Karpas-422 (cell line): Measurements from ENCODE around the gene TGFBRAP1. TPM values are rescaled to one million over a fixed set of nuclear protein-coding genes. Genes with fewer than 3 reads are reported as not detected.

Experiments used
- DNase-seq: peaks from one replicate; pipeline ENCODE4 v3.0.0-alpha.2; 2015
- H2AFZ ChIP-seq: fragments of 200-600 bp; sonication (generic); 2 replicates; pipeline ENCODE4 v1.6.1; 2014; ENCODE audit warnings: antibody characterized with exemption, low read length, mixed read lengths
- H3K27ac ChIP-seq: fragments of 200-600 bp; sonication (generic); 2 replicates; pipeline ENCODE4 v1.5.1; 2014; ENCODE audit warnings: mild to moderate bottlenecking, low read length, moderate library complexity
- H3K27me3 ChIP-seq: fragments of 200-600 bp; sonication (generic); 2 replicates; pipeline ENCODE4 v1.6.1; 2014; ENCODE audit warnings: low read length, mixed read lengths
- H3K36me3 ChIP-seq: fragments of 200-600 bp; sonication (generic); 2 replicates; pipeline ENCODE4 v1.6.1; 2014; ENCODE audit warnings: low read length, mixed read lengths; ENCODE audit not compliant: insufficient read depth
- H3K4me1 ChIP-seq: fragments of 200-600 bp; sonication (generic); 2 replicates; pipeline ENCODE4 v1.6.1; 2014; ENCODE audit warnings: mild to moderate bottlenecking, low read length, mixed read lengths
- H3K4me2 ChIP-seq: fragments of 200-600 bp; sonication (generic); 2 replicates; pipeline ENCODE4 v1.6.1; 2014; ENCODE audit warnings: low read length, low read depth, mild to moderate bottlenecking; ENCODE audit not compliant: poor library complexity, severe bottlenecking
- H3K4me3 ChIP-seq: fragments of 200-600 bp; sonication (generic); 2 replicates; pipeline ENCODE4 v1.5.1; 2014; ENCODE audit warnings: mild to moderate bottlenecking, antibody characterized with exemption, low read length, mixed read lengths
- H3K79me2 ChIP-seq: fragments of 200-600 bp; sonication (generic); 2 replicates; pipeline ENCODE4 v1.6.1; 2014; ENCODE audit warnings: mild to moderate bottlenecking, low read length, mixed read lengths
- H3K9ac ChIP-seq: fragments of 200-600 bp; sonication (generic); 2 replicates; pipeline ENCODE4 v1.6.0; 2014; ENCODE audit warnings: low read length
- H3K9me2 ChIP-seq: fragments of 200-600 bp; sonication (generic), shearing (Covaris generic); replicated peaks from 2 replicates; pipeline ENCODE4 v1.6.0; 2014; ENCODE audit warnings: mild to moderate bottlenecking, low read length, moderate library complexity; ENCODE audit not compliant: insufficient read depth
- H3K9me3 ChIP-seq: fragments of 300-700, 200-600 bp; sonication (generic); 2 replicates; pipeline ENCODE4 v1.6.1; 2014; ENCODE audit warnings: low read length, mixed read lengths
- H4K20me1 ChIP-seq: fragments of 200-600 bp; sonication (generic); 2 replicates; pipeline ENCODE4 v1.6.1; 2014; ENCODE audit warnings: mild to moderate bottlenecking, antibody characterized with exemption, low read length, low read depth; ENCODE audit not compliant: insufficient read depth
- total RNA-seq: library from RNA; depleted of rRNA; stranded (reverse); fragments of >200 nt; shearing (Covaris generic); gene quantifications from 2 replicates; pipeline ENCODE4 v1.2.3, GENCODE V29; 2014; ENCODE audit warnings: low replicate concordance

The TGFBRAP1 gene
- total RNA-seq, 1 experiment from 2014 or later, result 23.0 TPM

GRCh38 chr2:105290981-105291660 is 38.4 kb downstream of the TGFBRAP1 start:
- H3K4me2 ChIP-seq, result no peak overlapping the region
- peaks cover 68% of the 10 kb centered on the region for H3K79me2 ChIP-seq
- H3K36me3 ChIP-seq, result peaks cover 50% of the 10 kb centered on the region; the same call in 1 of the 2 replicates
- H2AFZ ChIP-seq, result no peak overlapping the region
- peaks cover 9% of the 10 kb centered on the region for H4K20me1 ChIP-seq
- no peaks in the 10 kb centered on the region for H3K9me3 ChIP-seq
- no peak overlapping the region for H3K4me3 ChIP-seq
- no peaks in the 10 kb centered on the region for H3K27me3 ChIP-seq
- no peak overlapping the region for H3K9ac ChIP-seq
- DNase-seq, result no peak
- no peaks in the 10 kb centered on the region; the same call in 1 of the 2 replicates for H3K4me1 ChIP-seq
- no peak overlapping the region for H3K27ac ChIP-seq
- H3K9me2 ChIP-seq, result no peaks in the 10 kb centered on the region

- Histone ChIP-seq H3K79me2 (peaks cover 64% of the 10 kb centered on the region), H3K9me2 (no peaks in the 10 kb centered on the region), H3K27me3 (no peaks in the 10 kb centered on the region), H3K36me3 (peaks cover 39% of the 10 kb centered on the region; the same call in 1 of the 2 replicates), H3K9ac (no peak overlapping the region), H3K9me3 (no peaks in the 10 kb centered on the region), H3K4me1 (no peaks in the 10 kb centered on the region; the same call in 1 of the 2 replicates), H3K4me2 (no peak overlapping the region), H2AFZ (no peak overlapping the region), H4K20me1 (peaks cover 9% of the 10 kb centered on the region), H3K27ac (no peak overlapping the region), H3K4me3 (no peak overlapping the region)
- DNase-seq, result no peak
These were observed 41.4 kb downstream of the TGFBRAP1 start for GRCh38 chr2:105288133-105288532.

GRCh38 chr2:105287692-105288091 is 41.8 kb downstream of the TGFBRAP1 start:
- H3K9ac ChIP-seq, result no peak overlapping the region
- H2AFZ ChIP-seq, result no peak overlapping the region
- no peaks in the 10 kb centered on the region for H3K9me3 ChIP-seq
- no peaks in the 10 kb centered on the region; the same call in 1 of the 2 replicates for H3K4me1 ChIP-seq
- H3K36me3 ChIP-seq, result peaks cover 42% of the 10 kb centered on the region; the same call in 1 of the 2 replicates
- no peaks in the 10 kb centered on the region for H3K9me2 ChIP-seq
- H3K27me3 ChIP-seq, result no peaks in the 10 kb centered on the region
- H3K4me2 ChIP-seq, result no peak overlapping the region
- H3K4me3 ChIP-seq, result no peak overlapping the region
- peaks cover 9% of the 10 kb centered on the region for H4K20me1 ChIP-seq
- no peak overlapping the region for H3K27ac ChIP-seq
- DNase-seq, result peak; percentile 78
- peaks cover 64% of the 10 kb centered on the region for H3K79me2 ChIP-seq

- Histone ChIP-seq H3K9me3 (no peaks in the 10 kb centered on the region), H4K20me1 (peaks cover 14% of the 10 kb centered on the region), H3K79me2 (peaks cover 62% of the 10 kb centered on the region), H3K36me3 (peaks cover 36% of the 10 kb centered on the region; the same call in 1 of the 2 replicates), H3K9ac (no peak overlapping the region), H2AFZ (no peak overlapping the region), H3K4me2 (no peak overlapping the region), H3K9me2 (no peaks in the 10 kb centered on the region), H3K4me3 (no peak overlapping the region), H3K4me1 (no peaks in the 10 kb centered on the region; the same call in 1 of the 2 replicates), H3K27ac (no peak overlapping the region), H3K27me3 (no peaks in the 10 kb centered on the region)
- no peak for DNase-seq
These were observed 46.0 kb downstream of the TGFBRAP1 start for GRCh38 chr2:105283532-105283931.

GRCh38 chr2:105280281-105280680 is 49.3 kb downstream of the TGFBRAP1 start:
- no peaks in the 10 kb centered on the region for H3K9me2 ChIP-seq
- H3K4me1 ChIP-seq, result no peaks in the 10 kb centered on the region
- H3K4me2 ChIP-seq, result no peak overlapping the region
- H2AFZ ChIP-seq, result no peak overlapping the region
- H3K36me3 ChIP-seq, result peaks cover 35% of the 10 kb centered on the region; the same call in 1 of the 2 replicates
- H3K79me2 ChIP-seq, result peaks cover 35% of the 10 kb centered on the region
- no peak overlapping the region for H3K27ac ChIP-seq
- no peak for DNase-seq
- no peak overlapping the region for H3K9ac ChIP-seq
- H4K20me1 ChIP-seq, result peaks cover 5% of the 10 kb centered on the region; the same call in 1 of the 2 replicates
- no peaks in the 10 kb centered on the region for H3K9me3 ChIP-seq
- H3K27me3 ChIP-seq, result no peaks in the 10 kb centered on the region
- no peak overlapping the region for H3K4me3 ChIP-seq

GRCh38 chr2:105279126-105279525 is 50.4 kb downstream of the TGFBRAP1 start:
- Histone ChIP-seq H3K9me2 (no peaks in the 10 kb centered on the region), H3K27ac (no peak overlapping the region), H3K9me3 (no peaks in the 10 kb centered on the region), H3K27me3 (no peaks in the 10 kb centered on the region), H3K9ac (no peak overlapping the region), H2AFZ (no peak overlapping the region), H3K4me1 (no peaks in the 10 kb centered on the region), H4K20me1 (peaks cover 9% of the 10 kb centered on the region; the same call in 1 of the 2 replicates), H3K4me2 (no peak overlapping the region), H3K4me3 (no peak overlapping the region), H3K79me2 (peaks cover 30% of the 10 kb centered on the region), H3K36me3 (peaks cover 46% of the 10 kb centered on the region; the same call in 1 of the 2 replicates)
- DNase-seq, result no peak

- Histone ChIP-seq H3K9ac (no peak overlapping the region), H4K20me1 (peaks cover 9% of the 10 kb centered on the region; the same call in 1 of the 2 replicates), H3K27me3 (no peaks in the 10 kb centered on the region), H3K27ac (no peak overlapping the region), H3K9me3 (no peaks in the 10 kb centered on the region), H3K4me1 (no peaks in the 10 kb centered on the region), H3K4me2 (no peak overlapping the region), H3K4me3 (no peak overlapping the region), H3K36me3 (peaks cover 50% of the 10 kb centered on the region; the same call in 1 of the 2 replicates), H3K79me2 (peaks cover 29% of the 10 kb centered on the region), H2AFZ (no peak overlapping the region), H3K9me2 (no peaks in the 10 kb centered on the region)
- DNase-seq, result no peak
These were observed 50.9 kb downstream of the TGFBRAP1 start for GRCh38 chr2:105278654-105279053.

- no peak overlapping the region for H3K4me2 ChIP-seq
- H3K9me2 ChIP-seq, result no peaks in the 10 kb centered on the region
- no peak overlapping the region for H3K4me3 ChIP-seq
- H3K27me3 ChIP-seq, result no peaks in the 10 kb centered on the region
- no peak for DNase-seq
- H3K27ac ChIP-seq, result no peak overlapping the region
- H2AFZ ChIP-seq, result no peak overlapping the region
- peaks cover 50% of the 10 kb centered on the region; the same call in 1 of the 2 replicates for H3K36me3 ChIP-seq
- H3K9ac ChIP-seq, result no peak overlapping the region
- no peaks in the 10 kb centered on the region for H3K4me1 ChIP-seq
- no peaks in the 10 kb centered on the region for H3K9me3 ChIP-seq
- peaks cover 8% of the 10 kb centered on the region for H3K79me2 ChIP-seq
- H4K20me1 ChIP-seq, result 0 out of 2 replicates have a peak, but pooled peaks cover 8% of the 10 kb centered on the region
These were observed 55.5 kb downstream of the TGFBRAP1 start for GRCh38 chr2:105274046-105274445.
